ENCODE results near the gene LRRN4. TPM values are rescaled to one million over a fixed set of nuclear protein-coding genes. Genes with fewer than 3 reads are reported as not detected.

The LRRN4 gene
- polyA plus RNA-seq, 1 donor from 2014 or later = 0.26 TPM

DNA sequence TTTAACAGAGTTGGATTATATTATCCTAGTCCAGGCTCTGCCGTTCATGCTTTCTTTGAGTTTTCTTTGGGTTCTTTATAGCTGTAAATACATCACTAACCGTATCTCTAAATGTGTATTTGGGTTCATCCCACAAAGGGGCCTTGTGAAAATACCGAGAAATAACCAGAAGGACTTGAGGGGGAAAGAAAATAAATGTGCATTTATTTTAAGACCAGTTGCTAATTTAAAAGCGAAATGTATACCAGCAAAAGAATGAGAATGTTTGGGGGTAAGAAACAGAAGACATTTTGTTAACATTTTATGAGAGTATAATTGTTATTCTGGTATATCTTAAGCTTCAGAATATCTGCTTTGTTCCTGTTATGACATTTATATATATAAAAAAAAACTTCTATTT lies 38.9 kb downstream of the LRRN4 start:
- Histone ChIP-seq H3K9ac (ENCODE audit: low read length) (no peak overlapping the region), H3K9me3 (ENCODE audit: low read length) (no peaks in the 10 kb centered on the region), H3K79me2 (replicated peaks; ENCODE audit: insufficient read depth, low read length) (no peaks in the 10 kb centered on the region)

DNA sequence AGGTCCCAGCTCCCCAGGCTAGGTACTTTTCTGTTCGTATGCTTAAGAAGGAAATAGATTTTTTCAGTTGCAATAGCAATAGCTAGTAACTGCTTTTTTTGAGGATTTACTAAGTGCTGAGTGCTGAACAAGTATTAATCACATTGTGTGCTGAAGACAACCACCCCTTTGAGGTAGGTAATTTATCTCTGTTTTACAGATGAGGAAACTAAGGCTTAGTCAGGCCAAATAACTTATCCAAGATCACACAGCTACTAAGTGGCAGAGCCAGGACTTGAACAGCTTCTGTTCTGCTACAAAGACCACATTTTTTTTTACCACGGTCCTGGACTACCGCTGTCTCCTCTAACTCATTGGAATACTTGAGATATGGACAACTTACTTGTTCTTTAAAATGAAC lies 39.8 kb downstream of the LRRN4 start:
- no peaks in the 10 kb centered on the region for H3K79me2 ChIP-seq (replicated peaks; ENCODE audit: insufficient read depth, low read length)
- peaks cover 4% of the 10 kb centered on the region for H3K36me3 ChIP-seq (ENCODE audit: insufficient read depth, low read length)

More for the DNA sequence above, 38.9 kb downstream of the LRRN4 start:
- H3K27ac ChIP-seq (ENCODE audit: low read length) = no peak overlapping the region
- H3K4me3 ChIP-seq (ENCODE audit: low read length) = no peak overlapping the region
- H3K36me3 ChIP-seq (ENCODE audit: insufficient read depth, low read length) = peaks cover 4% of the 10 kb centered on the region
- no peaks in the 10 kb centered on the region for H3F3A ChIP-seq (ENCODE audit: insufficient read depth, low read length, poor library complexity, severe bottlenecking)
- H3K4me2 ChIP-seq (ENCODE audit: low read length) = no peak overlapping the region
- TF ChIP-seq SMC3 (conservative IDR thresholded peaks at IDR 0.05; ENCODE audit: poor library complexity) (no peak), MXI1 (conservative IDR thresholded peaks at IDR 0.05; ENCODE audit: poor library complexity, severe bottlenecking) (no peak), POLR2AphosphoS5 (IDR thresholded peaks at IDR 0.05) (no peak), EZH2 (IDR thresholded peaks at IDR 0.05; ENCODE audit: borderline replicate concordance, insufficient read depth, low read length, poor library complexity, severe bottlenecking) (no peak), TAF1 (IDR thresholded peaks at IDR 0.05; ENCODE audit: low read depth) (no peak), EP300 (conservative IDR thresholded peaks at IDR 0.05; ENCODE audit: poor library complexity, severe bottlenecking) (no peak), RAD21 (conservative IDR thresholded peaks at IDR 0.05) (no peak)
- TF ChIP-seq, protein P1, sequence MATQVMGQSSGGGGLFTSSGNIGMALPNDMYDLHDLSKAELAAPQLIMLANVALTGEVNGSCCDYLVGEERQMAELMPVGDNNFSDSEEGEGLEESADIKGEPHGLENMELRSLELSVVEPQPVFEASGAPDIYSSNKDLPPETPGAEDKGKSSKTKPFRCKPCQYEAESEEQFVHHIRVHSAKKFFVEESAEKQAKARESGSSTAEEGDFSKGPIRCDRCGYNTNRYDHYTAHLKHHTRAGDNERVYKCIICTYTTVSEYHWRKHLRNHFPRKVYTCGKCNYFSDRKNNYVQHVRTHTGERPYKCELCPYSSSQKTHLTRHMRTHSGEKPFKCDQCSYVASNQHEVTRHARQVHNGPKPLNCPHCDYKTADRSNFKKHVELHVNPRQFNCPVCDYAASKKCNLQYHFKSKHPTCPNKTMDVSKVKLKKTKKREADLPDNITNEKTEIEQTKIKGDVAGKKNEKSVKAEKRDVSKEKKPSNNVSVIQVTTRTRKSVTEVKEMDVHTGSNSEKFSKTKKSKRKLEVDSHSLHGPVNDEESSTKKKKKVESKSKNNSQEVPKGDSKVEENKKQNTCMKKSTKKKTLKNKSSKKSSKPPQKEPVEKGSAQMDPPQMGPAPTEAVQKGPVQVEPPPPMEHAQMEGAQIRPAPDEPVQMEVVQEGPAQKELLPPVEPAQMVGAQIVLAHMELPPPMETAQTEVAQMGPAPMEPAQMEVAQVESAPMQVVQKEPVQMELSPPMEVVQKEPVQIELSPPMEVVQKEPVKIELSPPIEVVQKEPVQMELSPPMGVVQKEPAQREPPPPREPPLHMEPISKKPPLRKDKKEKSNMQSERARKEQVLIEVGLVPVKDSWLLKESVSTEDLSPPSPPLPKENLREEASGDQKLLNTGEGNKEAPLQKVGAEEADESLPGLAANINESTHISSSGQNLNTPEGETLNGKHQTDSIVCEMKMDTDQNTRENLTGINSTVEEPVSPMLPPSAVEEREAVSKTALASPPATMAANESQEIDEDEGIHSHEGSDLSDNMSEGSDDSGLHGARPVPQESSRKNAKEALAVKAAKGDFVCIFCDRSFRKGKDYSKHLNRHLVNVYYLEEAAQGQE (IDR thresholded peaks at IDR 0.05; ENCODE audit: borderline replicate concordance) = no peak
- TF ChIP-seq, protein P2, sequence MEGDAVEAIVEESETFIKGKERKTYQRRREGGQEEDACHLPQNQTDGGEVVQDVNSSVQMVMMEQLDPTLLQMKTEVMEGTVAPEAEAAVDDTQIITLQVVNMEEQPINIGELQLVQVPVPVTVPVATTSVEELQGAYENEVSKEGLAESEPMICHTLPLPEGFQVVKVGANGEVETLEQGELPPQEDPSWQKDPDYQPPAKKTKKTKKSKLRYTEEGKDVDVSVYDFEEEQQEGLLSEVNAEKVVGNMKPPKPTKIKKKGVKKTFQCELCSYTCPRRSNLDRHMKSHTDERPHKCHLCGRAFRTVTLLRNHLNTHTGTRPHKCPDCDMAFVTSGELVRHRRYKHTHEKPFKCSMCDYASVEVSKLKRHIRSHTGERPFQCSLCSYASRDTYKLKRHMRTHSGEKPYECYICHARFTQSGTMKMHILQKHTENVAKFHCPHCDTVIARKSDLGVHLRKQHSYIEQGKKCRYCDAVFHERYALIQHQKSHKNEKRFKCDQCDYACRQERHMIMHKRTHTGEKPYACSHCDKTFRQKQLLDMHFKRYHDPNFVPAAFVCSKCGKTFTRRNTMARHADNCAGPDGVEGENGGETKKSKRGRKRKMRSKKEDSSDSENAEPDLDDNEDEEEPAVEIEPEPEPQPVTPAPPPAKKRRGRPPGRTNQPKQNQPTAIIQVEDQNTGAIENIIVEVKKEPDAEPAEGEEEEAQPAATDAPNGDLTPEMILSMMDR (IDR thresholded peaks at IDR 0.05; ENCODE audit: poor library complexity, severe bottlenecking) = no peak
- no peaks in the 10 kb centered on the region for H3K9me2 ChIP-seq (ENCODE audit: insufficient read depth, low read length)
- no peak overlapping the region for H2AFZ ChIP-seq (ENCODE audit: low read depth, low read length)
- H3K27me3 ChIP-seq (ENCODE audit: insufficient read depth, low read depth, low read length) = no peaks in the 10 kb centered on the region
- H4K20me1 ChIP-seq (ENCODE audit: insufficient read depth) = no peaks in the 10 kb centered on the region

More for the DNA sequence above, 39.8 kb downstream of the LRRN4 start:
- no peaks in the 10 kb centered on the region for H3F3A ChIP-seq (ENCODE audit: insufficient read depth, low read length, poor library complexity, severe bottlenecking)
- H2AFZ ChIP-seq (ENCODE audit: low read depth, low read length) = no peak overlapping the region
- H3K4me3 ChIP-seq (ENCODE audit: low read length) = no peak overlapping the region
- no peak for TF ChIP-seq POLR2AphosphoS5 (IDR thresholded peaks at IDR 0.05)
- TF ChIP-seq, protein P2 (IDR thresholded peaks at IDR 0.05; ENCODE audit: poor library complexity, severe bottlenecking) = no peak
- no peak for TF ChIP-seq RAD21 (conservative IDR thresholded peaks at IDR 0.05)
- TF ChIP-seq EZH2 (IDR thresholded peaks at IDR 0.05; ENCODE audit: borderline replicate concordance, insufficient read depth, low read length, poor library complexity, severe bottlenecking) = no peak
- no peak overlapping the region for H3K4me2 ChIP-seq (ENCODE audit: low read length)
- H4K20me1 ChIP-seq (ENCODE audit: insufficient read depth) = no peaks in the 10 kb centered on the region
- no peaks in the 10 kb centered on the region for H3K9me2 ChIP-seq (ENCODE audit: insufficient read depth, low read length)
- no peak overlapping the region for H3K9ac ChIP-seq (ENCODE audit: low read length)
- H3K9me3 ChIP-seq (ENCODE audit: low read length) = no peaks in the 10 kb centered on the region
- H3K27me3 ChIP-seq (ENCODE audit: insufficient read depth, low read depth, low read length) = no peaks in the 10 kb centered on the region
- H3K27ac ChIP-seq (ENCODE audit: low read length) = no peak overlapping the region

All from neural cell (in vitro differentiated cells).